ENCODE results near the gene ROBO3. TPM values are rescaled to one million over a fixed set of nuclear protein-coding genes. Genes with fewer than 3 reads are reported as not detected.

ROBO3 gene
- total RNA-seq, 1 experiment from 2014 or later, result 1.3 TPM

GRCh38 chr11:124821995-124822730 is 43.1 kb upstream of the ROBO3 start:
- no peak for DNase-seq
- Histone ChIP-seq H3K79me2 (ENCODE audit: low read depth) (no peaks in the 10 kb centered on the region), H3K27ac (no peak overlapping the region), H2AFZ (no peak overlapping the region), H3K27me3 (ENCODE audit: insufficient read depth, low read depth) (no peaks in the 10 kb centered on the region), H4K20me1 (ENCODE audit: insufficient read depth) (no peaks in the 10 kb centered on the region), H3K36me3 (ENCODE audit: low read depth) (no peaks in the 10 kb centered on the region), H3K4me3 (no peak overlapping the region), H3K9me3 (ENCODE audit: insufficient read depth, low read depth) (no peaks in the 10 kb centered on the region), H3K4me1 (replicated peaks; ENCODE audit: insufficient read depth) (peaks cover 4% of the 10 kb centered on the region; the same call in 1 of the 2 replicates), H3F3A (ENCODE audit: insufficient read depth, low read depth) (no peaks in the 10 kb centered on the region), H3K9me2 (ENCODE audit: insufficient read depth) (no peaks in the 10 kb centered on the region), H3K4me2 (no peak overlapping the region)
- no TSS peak for BruUV-seq (replicated peaks)
- intact Hi-C loops (cut with micrococcal nuclease; ENCODE audit: unreplicated experiment), result no loop called here
- ChIA-PET POLR2A (ENCODE audit: unreplicated experiment) (no interaction called here), CTCF (no interaction called here)
- TF ChIP-seq CTCF (conservative IDR thresholded peaks at IDR 0.05), result no peak
- TF ChIP-seq EZH2 (IDR thresholded peaks at IDR 0.05; ENCODE audit: low read depth), result no peak

GRCh38 chr11:124823512-124824376 is 41.5 kb upstream of the ROBO3 start:
- no peak overlapping the region for H3K4me3 ChIP-seq
- no peaks in the 10 kb centered on the region for H4K20me1 ChIP-seq (ENCODE audit: insufficient read depth)
- H3K79me2 ChIP-seq (ENCODE audit: low read depth), result no peaks in the 10 kb centered on the region
- no peak overlapping the region for H2AFZ ChIP-seq
- ChIA-PET CTCF (no interaction called here), POLR2A (ENCODE audit: unreplicated experiment) (no interaction called here)
- BruUV-seq (replicated peaks), result no TSS peak
- intact Hi-C loops (cut with micrococcal nuclease; ENCODE audit: unreplicated experiment), result no loop called here
- H3K27me3 ChIP-seq (ENCODE audit: insufficient read depth, low read depth), result no peaks in the 10 kb centered on the region
- no peak overlapping the region for H3K4me2 ChIP-seq
- no peaks in the 10 kb centered on the region for H3K9me3 ChIP-seq (ENCODE audit: insufficient read depth, low read depth)
- no peaks in the 10 kb centered on the region for H3K4me1 ChIP-seq (replicated peaks; ENCODE audit: insufficient read depth)
- H3K27ac ChIP-seq, result no peak overlapping the region
- H3K9me2 ChIP-seq (ENCODE audit: insufficient read depth), result no peaks in the 10 kb centered on the region
- no peak for DNase-seq
- H3K36me3 ChIP-seq (ENCODE audit: low read depth), result no peaks in the 10 kb centered on the region
- no peaks in the 10 kb centered on the region for H3F3A ChIP-seq (ENCODE audit: insufficient read depth, low read depth)
- TF ChIP-seq CTCF (conservative IDR thresholded peaks at IDR 0.05) (no peak), EZH2 (IDR thresholded peaks at IDR 0.05; ENCODE audit: low read depth) (no peak)

GRCh38 chr11:124825876-124826275 is 39.4 kb upstream of the ROBO3 start:
- ChIA-PET CTCF (no interaction called here), POLR2A (ENCODE audit: unreplicated experiment) (no interaction called here)
- intact Hi-C loops (cut with micrococcal nuclease; ENCODE audit: unreplicated experiment), result no loop called here
- no peak overlapping the region for H3K4me2 ChIP-seq
- H3F3A ChIP-seq (ENCODE audit: insufficient read depth, low read depth), result no peaks in the 10 kb centered on the region
- TF ChIP-seq EZH2 (IDR thresholded peaks at IDR 0.05; ENCODE audit: low read depth) (no peak), CTCF (conservative IDR thresholded peaks at IDR 0.05) (no peak)
- no peak for DNase-seq
- no peaks in the 10 kb centered on the region for H3K27me3 ChIP-seq (ENCODE audit: insufficient read depth, low read depth)
- H4K20me1 ChIP-seq (ENCODE audit: insufficient read depth), result no peaks in the 10 kb centered on the region
- H3K4me3 ChIP-seq, result no peak overlapping the region
- H3K9me2 ChIP-seq (ENCODE audit: insufficient read depth), result no peaks in the 10 kb centered on the region
- H2AFZ ChIP-seq, result no peak overlapping the region
- no peaks in the 10 kb centered on the region for H3K4me1 ChIP-seq (replicated peaks; ENCODE audit: insufficient read depth)
- no peak overlapping the region for H3K27ac ChIP-seq
- no peaks in the 10 kb centered on the region for H3K36me3 ChIP-seq (ENCODE audit: low read depth)
- H3K9me3 ChIP-seq (ENCODE audit: insufficient read depth, low read depth), result no peaks in the 10 kb centered on the region
- H3K79me2 ChIP-seq (ENCODE audit: low read depth), result no peaks in the 10 kb centered on the region
- no TSS peak for BruUV-seq (replicated peaks)

Data from PC-9 (cell line).